ENCODE measurements around the gene ANXA2. TPM values are rescaled to one million over a fixed set of nuclear protein-coding genes. Genes with fewer than 3 reads are reported as not detected.

The ANXA2 gene
- total RNA-seq, 1 experiment from 2014 or later: 2,114 TPM

DNA sequence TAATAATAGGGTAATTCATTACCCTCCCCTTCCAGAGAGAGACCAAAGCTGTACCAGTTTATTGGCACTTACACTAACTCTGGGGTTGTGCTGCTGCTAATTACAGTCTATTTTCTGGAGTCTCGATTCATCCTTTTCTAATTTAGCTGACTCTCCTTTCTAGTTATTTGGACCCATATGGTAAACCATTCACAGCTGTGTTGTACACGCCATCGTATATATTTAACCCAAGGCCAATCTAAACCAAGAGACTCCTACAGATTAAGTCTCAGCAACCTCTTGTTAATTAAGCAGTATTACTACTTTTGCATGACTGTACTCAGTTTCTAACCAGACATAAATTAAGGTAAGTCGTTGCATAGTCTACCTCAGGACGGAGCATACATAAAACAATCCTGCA is 22.5 kb downstream of the ANXA2 start:
- no peak for DNase-seq
- H3K4me1 ChIP-seq (ENCODE audit: insufficient read depth, low read length): peaks cover 91% of the 10 kb centered on the region
- no TSS peak for BruUV-seq (replicated peaks)
- peak overlapping the region; percentile 48 for H3K9ac ChIP-seq (ENCODE audit: low read length)
- H3K4me3 ChIP-seq (ENCODE audit: low read length): peak overlapping the region; percentile 0; the same call in 1 of the 2 replicates
- H3K9me2 ChIP-seq (replicated peaks; ENCODE audit: low read length): no peaks in the 10 kb centered on the region
- H3K4me2 ChIP-seq (ENCODE audit: low read length): peak overlapping the region; percentile 44
- H3K27me3 ChIP-seq (ENCODE audit: low read length): no peaks in the 10 kb centered on the region
- H3K79me2 ChIP-seq (ENCODE audit: low read length): peaks cover 69% of the 10 kb centered on the region
- TF ChIP-seq EZH2phosphoT487 (IDR thresholded peaks at IDR 0.05; ENCODE audit: borderline replicate concordance, low read length) (no peak), EZH2 (IDR thresholded peaks at IDR 0.05; ENCODE audit: low read length, unreplicated experiment) (no peak), CTCF (conservative IDR thresholded peaks at IDR 0.05; ENCODE audit: low read depth, low read length) (no peak)
- no peak overlapping the region for H2AFZ ChIP-seq (ENCODE audit: low read length)
- no peaks in the 10 kb centered on the region; the same call in 1 of the 2 replicates for H4K20me1 ChIP-seq (ENCODE audit: low read length)
- H3K36me3 ChIP-seq (ENCODE audit: low read depth, low read length): peaks cover 56% of the 10 kb centered on the region
- no peaks in the 10 kb centered on the region for H3K9me3 ChIP-seq (ENCODE audit: low read length)
- H3K27ac ChIP-seq (ENCODE audit: low read length): peak overlapping the region; percentile 98
- CTCF ChIA-PET: interaction anchor here (0.6 kb wide), 2 partner anchors 13 to 49 kb away, joined by 3 to 4 read pairs; no protein-coding TSS in a partner anchor
- intact Hi-C loops (cut with micrococcal nuclease): no loop called here
- ATAC-seq: no peak
- POLR2A ChIA-PET (ENCODE audit: unreplicated experiment): interaction anchor here (0.5 to 1.3 kb wide), 2 partner anchors 23 to 42 kb away, joined by 3 to 13 read pairs; partner anchors contain the start of gene ANXA2
- H3F3A ChIP-seq (ENCODE audit: low read length, unreplicated experiment): peaks cover 25% of the 10 kb centered on the region

- intact Hi-C loops (cut with micrococcal nuclease): loop anchor here (1.0 kb wide), 3 partner anchors 19 to 70 kb away; no protein-coding TSS in a partner anchor
- Histone ChIP-seq H3F3A (ENCODE audit: low read length, unreplicated experiment) (peaks cover 32% of the 10 kb centered on the region), H3K27me3 (ENCODE audit: low read length) (no peaks in the 10 kb centered on the region), H3K4me1 (ENCODE audit: insufficient read depth, low read length) (peaks cover 91% of the 10 kb centered on the region), H3K4me3 (ENCODE audit: low read length) (peak overlapping the region; percentile 38; the same call in 1 of the 2 replicates), H3K36me3 (ENCODE audit: low read depth, low read length) (peaks cover 59% of the 10 kb centered on the region), H4K20me1 (ENCODE audit: low read length) (no peaks in the 10 kb centered on the region; the same call in 1 of the 2 replicates), H3K79me2 (ENCODE audit: low read length) (peaks cover 69% of the 10 kb centered on the region), H3K9ac (ENCODE audit: low read length) (peak overlapping the region; percentile 80), H3K27ac (ENCODE audit: low read length) (peak overlapping the region; percentile 98), H3K4me2 (ENCODE audit: low read length) (peak overlapping the region; percentile 71), H3K9me3 (ENCODE audit: low read length) (no peaks in the 10 kb centered on the region), H3K9me2 (replicated peaks; ENCODE audit: low read length) (no peaks in the 10 kb centered on the region), H2AFZ (ENCODE audit: low read length) (no peak overlapping the region)
- DNase-seq: peak; percentile 97
- ATAC-seq: peak; percentile 77
- CTCF ChIA-PET: interaction anchor here (0.6 kb wide), 2 partner anchors 12 to 48 kb away, joined by 3 to 4 read pairs; no protein-coding TSS in a partner anchor
- TF ChIP-seq CTCF (conservative IDR thresholded peaks at IDR 0.05; ENCODE audit: low read depth, low read length) (peak; percentile 34; the same call in 1 of the 2 replicates), EZH2phosphoT487 (IDR thresholded peaks at IDR 0.05; ENCODE audit: borderline replicate concordance, low read length) (no peak)
- POLR2A ChIA-PET (ENCODE audit: unreplicated experiment): interaction anchor here (0.5 to 1.3 kb wide), 6 partner anchors 8 to 657 kb away, joined by 3 to 13 read pairs (median 4); partner anchors contain the start of gene ANXA2
- BruUV-seq (replicated peaks): no TSS peak
These were observed 23.1 kb downstream of the ANXA2 start for GRCh38 chr15:60374628-60375081.

DNA sequence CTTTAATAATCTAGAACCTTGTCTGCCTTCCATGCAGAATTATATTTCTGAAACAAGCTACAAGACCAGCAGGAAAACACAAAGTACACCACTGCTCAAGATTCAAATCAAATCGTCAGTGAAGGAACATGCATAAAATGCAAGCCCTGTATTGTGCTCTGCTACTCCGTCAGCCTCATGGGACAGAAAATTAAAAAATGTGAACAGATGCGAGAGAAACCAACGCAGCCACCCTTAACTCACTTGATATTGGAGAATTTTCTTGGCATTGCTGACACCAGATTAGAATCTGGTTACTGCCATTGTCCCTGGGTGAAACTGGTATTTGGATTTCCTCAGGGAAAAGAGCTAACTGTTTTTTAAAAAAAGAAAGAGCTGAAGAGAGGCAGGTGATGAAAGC is 23.6 kb downstream of the ANXA2 start:
- ChIA-PET CTCF (no interaction called here), POLR2A (ENCODE audit: unreplicated experiment) (interaction anchor here (0.6 to 1.3 kb wide), 5 partner anchors 9 to 656 kb away, joined by 3 to 13 read pairs (median 5); partner anchors contain the start of gene ANXA2)
- no peak for TF ChIP-seq EZH2phosphoT487 (IDR thresholded peaks at IDR 0.05; ENCODE audit: borderline replicate concordance, low read length)
- TF ChIP-seq CTCF (conservative IDR thresholded peaks at IDR 0.05; ENCODE audit: low read depth, low read length): no peak
- no peak for TF ChIP-seq EZH2 (IDR thresholded peaks at IDR 0.05; ENCODE audit: low read length, unreplicated experiment)
- Histone ChIP-seq H3F3A (ENCODE audit: low read length, unreplicated experiment) (peaks cover 36% of the 10 kb centered on the region), H3K36me3 (ENCODE audit: low read depth, low read length) (peaks cover 63% of the 10 kb centered on the region), H3K27me3 (ENCODE audit: low read length) (no peaks in the 10 kb centered on the region), H3K79me2 (ENCODE audit: low read length) (peaks cover 69% of the 10 kb centered on the region), H3K9me2 (replicated peaks; ENCODE audit: low read length) (no peaks in the 10 kb centered on the region), H3K4me3 (ENCODE audit: low read length) (peak overlapping the region; percentile 38), H2AFZ (ENCODE audit: low read length) (no peak overlapping the region), H4K20me1 (ENCODE audit: low read length) (peaks cover 4% of the 10 kb centered on the region), H3K4me1 (ENCODE audit: insufficient read depth, low read length) (peaks cover 91% of the 10 kb centered on the region), H3K9me3 (ENCODE audit: low read length) (no peaks in the 10 kb centered on the region), H3K9ac (ENCODE audit: low read length) (peak overlapping the region; percentile 80), H3K4me2 (ENCODE audit: low read length) (peak overlapping the region; percentile 71), H3K27ac (ENCODE audit: low read length) (peak overlapping the region; percentile 98)
- ATAC-seq (no peak), DNase-seq (no peak)
- intact Hi-C loops (cut with micrococcal nuclease): loop anchor here (1.0 kb wide), 3 partner anchors 19 to 70 kb away; no protein-coding TSS in a partner anchor
- BruUV-seq (replicated peaks): TSS peak; percentile 44
